Ishikawa (cell line): ENCODE measurements around the gene UBN2.

Experiments
- EP300 ChIP-seq: IDR thresholded peaks from 2 replicates; pipeline ENCODE4 v1.6.1; 2012; ENCODE audit warnings: borderline replicate concordance
- YY1 ChIP-seq: IDR thresholded peaks from 2 replicates; pipeline ENCODE4 v1.6.1; 2012; ENCODE audit warnings: low read depth
- ZBTB7A ChIP-seq: IDR thresholded peaks from 2 replicates; pipeline ENCODE4 v1.6.1; 2012; ENCODE audit warnings: low read depth
- TF ChIP-seq, protein P1 (sequence below): IDR thresholded peaks from 2 replicates; pipeline ENCODE4 v1.6.1; 2012
- TF ChIP-seq, protein P2 (sequence below): IDR thresholded peaks from 2 replicates; pipeline ENCODE4 v1.6.1; 2012
- TF ChIP-seq, protein P3 (sequence below): IDR thresholded peaks from 2 replicates; pipeline ENCODE4 v1.6.1; 2012; ENCODE audit warnings: low read depth, mild to moderate bottlenecking

DNA sequence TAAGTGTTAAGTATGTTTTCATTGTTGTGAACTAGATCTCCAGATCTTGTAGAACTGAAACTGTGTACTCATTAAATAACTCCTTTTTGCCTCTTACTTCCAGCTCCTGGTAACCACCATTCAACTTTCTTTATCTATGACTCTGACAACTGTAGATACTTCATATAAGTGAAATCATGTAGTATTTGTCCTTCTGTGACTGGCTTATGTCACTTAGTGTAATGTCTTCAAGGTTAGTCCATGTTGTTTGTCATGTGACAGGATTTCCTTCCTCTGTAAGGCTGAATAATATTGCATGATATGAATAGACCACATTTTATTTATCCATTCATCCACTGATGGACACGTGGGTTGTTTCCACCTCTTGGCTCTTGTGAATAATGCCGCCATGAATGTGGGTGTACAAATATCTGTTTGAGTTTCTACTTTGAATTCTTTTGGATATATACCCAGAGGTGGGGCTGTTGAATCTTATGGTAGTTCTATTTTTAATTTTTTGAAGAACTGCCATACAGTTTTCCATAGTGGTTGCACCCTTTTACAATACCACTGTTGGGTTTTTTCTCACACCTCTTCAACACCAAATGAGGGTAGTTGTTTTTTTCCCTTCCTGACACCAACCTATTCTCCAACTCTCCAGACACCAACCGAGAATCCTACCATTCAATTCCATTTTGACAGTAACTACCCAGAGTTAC is 99.4 kb downstream of the UBN2 start:
- TF ChIP-seq, protein P1, sequence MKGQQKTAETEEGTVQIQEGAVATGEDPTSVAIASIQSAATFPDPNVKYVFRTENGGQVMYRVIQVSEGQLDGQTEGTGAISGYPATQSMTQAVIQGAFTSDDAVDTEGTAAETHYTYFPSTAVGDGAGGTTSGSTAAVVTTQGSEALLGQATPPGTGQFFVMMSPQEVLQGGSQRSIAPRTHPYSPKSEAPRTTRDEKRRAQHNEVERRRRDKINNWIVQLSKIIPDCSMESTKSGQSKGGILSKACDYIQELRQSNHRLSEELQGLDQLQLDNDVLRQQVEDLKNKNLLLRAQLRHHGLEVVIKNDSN, result no peak
- TF ChIP-seq EP300, result no peak
- TF ChIP-seq, protein P2, sequence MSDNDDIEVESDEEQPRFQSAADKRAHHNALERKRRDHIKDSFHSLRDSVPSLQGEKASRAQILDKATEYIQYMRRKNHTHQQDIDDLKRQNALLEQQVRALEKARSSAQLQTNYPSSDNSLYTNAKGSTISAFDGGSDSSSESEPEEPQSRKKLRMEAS, result no peak
- TF ChIP-seq YY1, result no peak
- no peak for TF ChIP-seq ZBTB7A
- TF ChIP-seq, protein P3, sequence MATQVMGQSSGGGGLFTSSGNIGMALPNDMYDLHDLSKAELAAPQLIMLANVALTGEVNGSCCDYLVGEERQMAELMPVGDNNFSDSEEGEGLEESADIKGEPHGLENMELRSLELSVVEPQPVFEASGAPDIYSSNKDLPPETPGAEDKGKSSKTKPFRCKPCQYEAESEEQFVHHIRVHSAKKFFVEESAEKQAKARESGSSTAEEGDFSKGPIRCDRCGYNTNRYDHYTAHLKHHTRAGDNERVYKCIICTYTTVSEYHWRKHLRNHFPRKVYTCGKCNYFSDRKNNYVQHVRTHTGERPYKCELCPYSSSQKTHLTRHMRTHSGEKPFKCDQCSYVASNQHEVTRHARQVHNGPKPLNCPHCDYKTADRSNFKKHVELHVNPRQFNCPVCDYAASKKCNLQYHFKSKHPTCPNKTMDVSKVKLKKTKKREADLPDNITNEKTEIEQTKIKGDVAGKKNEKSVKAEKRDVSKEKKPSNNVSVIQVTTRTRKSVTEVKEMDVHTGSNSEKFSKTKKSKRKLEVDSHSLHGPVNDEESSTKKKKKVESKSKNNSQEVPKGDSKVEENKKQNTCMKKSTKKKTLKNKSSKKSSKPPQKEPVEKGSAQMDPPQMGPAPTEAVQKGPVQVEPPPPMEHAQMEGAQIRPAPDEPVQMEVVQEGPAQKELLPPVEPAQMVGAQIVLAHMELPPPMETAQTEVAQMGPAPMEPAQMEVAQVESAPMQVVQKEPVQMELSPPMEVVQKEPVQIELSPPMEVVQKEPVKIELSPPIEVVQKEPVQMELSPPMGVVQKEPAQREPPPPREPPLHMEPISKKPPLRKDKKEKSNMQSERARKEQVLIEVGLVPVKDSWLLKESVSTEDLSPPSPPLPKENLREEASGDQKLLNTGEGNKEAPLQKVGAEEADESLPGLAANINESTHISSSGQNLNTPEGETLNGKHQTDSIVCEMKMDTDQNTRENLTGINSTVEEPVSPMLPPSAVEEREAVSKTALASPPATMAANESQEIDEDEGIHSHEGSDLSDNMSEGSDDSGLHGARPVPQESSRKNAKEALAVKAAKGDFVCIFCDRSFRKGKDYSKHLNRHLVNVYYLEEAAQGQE, result no peak
